NCI-H1092 treated with DMSO at 0.1 percent for 48 hours (cell line): ENCODE data around the gene LMAN2.

ENCODE experiments used
- DNase-seq: peaks from one replicate; lab custom pipeline; 2025; lab: John Stamatoyannopoulos, UW

The LMAN2 gene

GRCh38 chr5:177327539-177328522 lies 23.6 kb downstream of the LMAN2 start:
- DNase-seq, result no peak

GRCh38 chr5:177325868-177326381 lies 25.5 kb downstream of the LMAN2 start:
- no peak for DNase-seq

- no peak for DNase-seq
Measured at GRCh38 chr5:177320879-177321278, 30.6 kb downstream of the LMAN2 start.

GRCh38 chr5:177319913-177320588 lies 31.4 kb downstream of the LMAN2 start:
- no peak for DNase-seq

- DNase-seq, result peak; percentile 30
Measured at GRCh38 chr5:177317959-177318377, 33.5 kb downstream of the LMAN2 start.

GRCh38 chr5:177316005-177316404 lies 35.5 kb downstream of the LMAN2 start:
- no peak for DNase-seq

- no peak for DNase-seq
Measured at GRCh38 chr5:177315411-177315810, 36.1 kb downstream of the LMAN2 start.

- DNase-seq, result no peak
Measured at GRCh38 chr5:177314376-177315342, 36.8 kb downstream of the LMAN2 start.

GRCh38 chr5:177313561-177314259 lies 37.8 kb downstream of the LMAN2 start:
- DNase-seq, result no peak

- peak; percentile 16 for DNase-seq
Measured at GRCh38 chr5:177312649-177313181, 38.8 kb downstream of the LMAN2 start.

GRCh38 chr5:177311723-177312648 lies 39.5 kb downstream of the LMAN2 start, which contains the start of gene MXD3:
Gene MXD3, minus strand, starts transcription at chr5:177311898. Its CDS starts 68 bp downstream, at chr5:177311830.
- peak; percentile 93 for DNase-seq

GRCh38 chr5:177311392-177311722 lies 40.1 kb downstream of the LMAN2 start:
- no peak for DNase-seq

GRCh38 chr5:177310757-177311391 lies 40.6 kb downstream of the LMAN2 start:
- peak; percentile 27 for DNase-seq

- peak; percentile 5 for DNase-seq
Measured at GRCh38 chr5:177310332-177310731, 41.1 kb downstream of the LMAN2 start.

- peak; percentile 9 for DNase-seq
Measured at GRCh38 chr5:177309351-177310191, 41.9 kb downstream of the LMAN2 start.

GRCh38 chr5:177308740-177309139 lies 42.7 kb downstream of the LMAN2 start:
- DNase-seq, result no peak

- DNase-seq, result no peak
Measured at GRCh38 chr5:177307544-177308363, 43.7 kb downstream of the LMAN2 start.
